KG1 (cell line): ENCODE measurements around the gene LSR.
"Not testable (repeated sequence)": the region's sequence is repeated elsewhere in the genome, so short reads cannot be mapped to it uniquely, and the experiment has no call there.

Experiments used
- DNase-seq: peaks from one replicate; lab custom pipeline; 2025; lab: John Stamatoyannopoulos, UW

LSR gene

DNA sequence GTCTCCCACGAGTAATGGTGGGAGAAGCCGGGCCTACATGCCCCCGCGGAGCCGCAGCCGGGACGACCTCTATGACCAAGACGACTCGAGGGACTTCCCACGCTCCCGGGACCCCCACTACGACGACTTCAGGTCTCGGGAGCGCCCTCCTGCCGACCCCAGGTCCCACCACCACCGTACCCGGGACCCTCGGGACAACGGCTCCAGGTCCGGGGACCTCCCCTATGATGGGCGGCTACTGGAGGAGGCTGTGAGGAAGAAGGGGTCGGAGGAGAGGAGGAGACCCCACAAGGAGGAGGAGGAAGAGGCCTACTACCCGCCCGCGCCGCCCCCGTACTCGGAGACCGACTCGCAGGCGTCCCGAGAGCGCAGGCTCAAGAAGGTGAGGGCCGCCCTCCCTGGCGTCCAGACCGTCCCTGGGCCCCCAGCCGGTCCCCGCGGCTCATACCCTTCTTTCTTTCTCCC, 18.6 kb downstream of the LSR start:
- no peak for DNase-seq

DNA sequence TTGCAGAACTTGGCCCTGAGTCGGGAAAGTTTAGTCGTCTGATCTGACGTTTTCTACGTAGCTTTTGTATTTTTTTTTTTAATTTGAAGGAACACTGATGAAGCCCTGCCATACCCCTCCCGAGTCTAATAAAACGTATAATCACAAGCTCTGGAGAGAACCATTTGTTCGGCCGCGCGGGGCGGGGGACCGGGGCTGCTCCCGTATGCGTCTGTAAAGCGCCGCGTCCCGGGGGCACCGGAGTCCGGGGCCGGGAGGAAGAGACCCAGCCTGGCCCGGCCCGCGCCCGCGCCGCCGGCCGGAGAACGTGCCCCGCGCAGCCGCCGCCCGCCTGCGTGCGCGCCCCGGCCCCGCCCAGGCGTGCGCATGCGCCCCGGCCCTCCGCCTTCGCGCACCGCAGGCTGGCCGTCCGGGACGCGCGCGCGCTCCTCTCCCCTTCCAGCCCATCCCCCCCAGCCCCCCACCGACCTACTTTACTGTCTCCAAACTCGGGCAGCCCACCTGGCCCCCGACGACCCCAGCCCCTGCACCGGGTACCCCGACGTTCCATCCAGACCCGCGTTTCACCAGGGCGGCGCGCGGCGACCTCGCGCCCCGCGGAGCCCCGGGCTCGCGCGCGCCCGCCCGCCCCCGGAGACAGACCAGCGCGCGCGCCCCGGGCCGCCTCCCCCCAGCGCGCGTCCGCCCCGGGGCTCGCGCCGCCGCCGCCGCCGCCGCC, 19.2 kb downstream of the LSR start:
- DNase-seq = peak; percentile 32

DNA sequence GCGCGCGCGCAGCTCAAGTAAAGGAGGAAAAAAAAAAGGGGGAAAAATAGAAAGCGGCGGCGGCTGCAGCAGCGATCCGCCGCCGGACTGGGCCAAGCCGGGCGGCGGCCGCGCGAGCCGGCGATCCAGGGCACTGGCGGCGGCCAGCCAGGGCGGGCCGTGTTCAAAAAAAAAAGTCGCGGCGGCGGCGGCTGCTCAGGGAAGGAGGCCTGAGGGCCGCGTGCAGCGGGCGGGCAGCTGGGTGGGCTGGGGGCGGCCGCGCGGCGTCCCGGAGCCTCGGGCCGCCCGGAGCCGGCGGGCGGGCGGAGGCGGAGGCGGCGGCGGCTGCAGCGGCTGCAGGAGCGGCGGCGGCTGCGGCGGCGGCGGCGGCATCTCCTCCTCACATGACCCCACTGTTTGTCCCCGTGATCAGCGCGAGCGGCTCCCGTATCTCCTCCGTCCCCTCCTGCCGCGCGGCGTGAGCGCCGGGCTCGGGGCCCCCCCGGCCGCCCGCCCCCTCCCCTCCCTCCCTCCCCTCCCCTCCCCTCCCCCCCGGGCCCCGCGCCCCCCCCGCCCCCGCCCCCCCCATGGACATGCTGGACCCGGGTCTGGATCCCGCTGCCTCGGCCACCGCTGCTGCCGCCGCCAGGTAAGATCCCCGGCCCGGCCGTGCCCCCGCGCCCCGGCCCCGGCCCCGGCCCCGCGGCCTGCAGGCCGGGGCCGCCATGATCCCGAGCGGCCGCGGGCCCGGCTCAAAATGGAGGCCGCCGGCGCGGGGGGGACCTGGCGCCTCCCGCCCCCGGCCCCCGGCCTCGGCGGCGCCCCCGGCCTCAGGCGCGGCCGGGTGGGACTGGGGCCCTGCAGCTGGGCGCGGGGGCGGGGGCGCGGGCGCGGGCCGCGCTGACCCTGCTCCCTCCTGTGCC, 20.0 kb downstream of the LSR start, which contains the start of gene USF2:
USF2 (plus strand) TSS at position 427 of the 902 bp plus-strand sequence; CDS start at position 567, 140 bp downstream.
- no peak for DNase-seq

DNA sequence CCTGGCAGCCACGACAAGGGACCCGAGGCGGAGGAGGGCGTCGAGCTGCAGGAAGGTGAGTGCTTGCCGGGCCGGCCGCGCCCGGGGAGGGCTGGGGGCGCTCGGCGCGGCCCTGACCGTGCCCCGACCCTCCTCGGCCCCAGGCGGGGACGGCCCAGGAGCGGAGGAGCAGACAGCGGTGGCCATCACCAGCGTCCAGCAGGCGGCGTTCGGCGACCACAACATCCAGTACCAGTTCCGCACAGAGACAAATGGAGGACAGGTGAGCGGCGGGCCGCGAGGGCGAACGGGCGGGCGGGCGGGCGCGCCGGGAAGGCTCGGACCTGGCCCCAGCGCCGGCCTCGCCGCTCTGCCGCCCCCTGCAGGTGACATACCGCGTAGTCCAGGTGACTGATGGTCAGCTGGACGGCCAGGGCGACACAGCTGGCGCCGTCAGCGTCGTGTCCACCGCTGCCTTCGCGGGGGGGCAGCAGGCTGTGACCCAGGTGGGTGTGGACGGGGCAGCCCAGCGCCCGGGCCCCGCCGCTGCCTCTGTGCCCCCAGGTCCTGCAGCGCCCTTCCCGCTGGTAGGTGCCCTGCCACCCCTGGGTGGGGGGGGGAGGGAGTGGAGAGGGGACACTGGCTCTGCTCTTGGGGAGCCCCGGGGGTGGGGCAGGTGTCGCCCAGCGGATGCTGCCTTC, 20.8 kb downstream of the LSR start:
- DNase-seq = peak; percentile 19

DNA sequence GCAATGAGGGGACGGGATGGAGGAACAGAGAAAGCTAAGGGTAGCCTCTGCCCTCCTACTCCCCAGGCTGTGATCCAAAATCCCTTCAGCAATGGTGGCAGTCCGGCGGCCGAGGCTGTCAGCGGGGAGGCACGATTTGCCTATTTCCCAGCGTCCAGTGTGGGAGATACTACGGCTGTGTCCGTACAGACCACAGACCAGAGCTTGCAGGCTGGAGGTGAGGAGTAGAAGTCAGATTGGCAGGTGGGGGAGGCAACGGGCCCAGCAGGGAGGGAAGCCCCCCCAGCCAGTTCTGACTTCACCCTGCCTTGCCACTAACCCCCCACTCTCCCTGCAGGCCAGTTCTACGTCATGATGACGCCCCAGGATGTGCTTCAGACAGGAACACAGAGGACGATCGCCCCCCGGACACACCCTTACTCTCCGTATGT, 21.6 kb downstream of the LSR start:
- no peak for DNase-seq

DNA sequence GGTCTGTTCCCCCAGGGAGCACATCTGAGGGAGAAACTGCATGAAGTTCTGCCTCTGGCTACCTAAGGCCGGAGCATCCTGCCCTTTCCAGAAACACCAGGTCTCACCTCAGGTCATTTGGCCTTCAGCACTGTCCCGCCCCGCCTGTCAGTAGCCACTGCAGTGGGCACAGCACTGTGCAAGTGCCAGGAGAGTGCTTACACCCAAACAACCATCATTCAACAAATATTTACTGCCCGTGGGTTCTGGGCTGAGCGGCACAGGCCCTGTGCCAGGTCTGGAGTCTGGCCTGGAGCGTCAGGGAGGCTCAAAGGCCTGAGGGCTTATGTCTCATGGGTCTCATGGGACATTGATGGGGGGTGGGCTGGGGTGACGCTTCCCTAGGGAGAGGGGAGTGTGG, 22.7 kb downstream of the LSR start:
- no peak for DNase-seq

DNA sequence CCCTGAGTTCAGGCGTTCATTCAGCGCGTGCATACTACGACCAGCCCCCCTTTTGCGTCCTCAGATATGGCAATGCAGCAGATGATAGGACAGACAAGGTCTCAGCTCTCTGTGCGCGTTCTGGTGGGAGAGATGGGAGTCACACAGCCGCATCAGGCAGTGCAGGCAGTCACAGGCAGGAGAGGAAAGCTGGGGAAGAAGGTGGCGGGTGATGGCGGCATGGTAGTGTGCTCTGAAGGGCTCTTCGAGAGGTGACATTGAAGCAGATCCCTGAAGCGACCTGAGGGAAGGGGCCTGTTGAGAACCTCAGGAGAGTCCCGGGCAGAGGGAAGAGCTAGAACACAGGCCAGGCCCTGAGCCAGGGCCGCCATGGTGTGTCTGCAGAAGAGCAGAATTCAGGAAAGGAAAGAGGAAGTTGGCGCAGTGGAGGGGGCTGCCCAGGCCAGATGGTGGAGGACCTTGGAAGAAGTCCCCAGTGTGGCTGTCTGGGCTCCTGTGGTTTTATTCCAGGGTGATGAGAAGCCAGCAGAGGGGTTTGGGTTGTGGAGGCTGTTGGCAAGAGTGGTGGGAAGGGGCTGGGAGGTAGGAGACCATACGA, 23.4 kb downstream of the LSR start:
- DNase-seq = no peak

DNA sequence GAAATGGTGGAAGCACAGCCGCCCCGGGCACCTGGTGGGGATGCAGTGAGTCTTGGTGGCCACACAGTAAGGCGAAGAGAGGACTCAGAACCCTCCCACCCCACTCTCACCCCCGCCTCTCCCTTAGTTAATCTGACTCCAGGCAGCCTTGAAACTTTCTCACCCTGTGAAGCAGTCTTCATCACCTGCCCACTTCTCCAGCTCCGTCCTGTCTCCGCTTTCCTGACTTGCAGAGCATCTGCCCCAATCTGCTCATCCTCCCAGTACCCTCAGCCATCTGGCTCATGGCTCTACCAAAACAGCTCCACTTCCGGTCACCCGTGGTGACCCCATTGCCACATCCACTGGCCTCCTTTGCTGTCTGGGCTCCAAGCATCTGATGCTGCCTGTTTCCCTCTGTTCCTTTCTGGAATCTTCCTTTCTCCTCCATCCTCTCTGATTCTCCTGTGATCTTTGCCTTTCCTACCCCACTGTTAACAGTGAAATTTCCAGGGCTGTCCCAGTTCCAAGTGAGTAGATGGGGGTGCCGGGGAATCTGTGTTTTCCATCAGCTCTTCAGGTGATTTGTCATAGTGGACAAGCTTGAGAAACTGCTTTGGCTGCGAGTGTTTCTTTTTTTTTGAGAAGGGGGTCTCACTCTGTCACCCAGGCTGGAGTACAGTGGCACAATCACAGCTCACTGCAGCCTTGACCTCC, 24.3 kb downstream of the LSR start:
- no peak for DNase-seq

DNA sequence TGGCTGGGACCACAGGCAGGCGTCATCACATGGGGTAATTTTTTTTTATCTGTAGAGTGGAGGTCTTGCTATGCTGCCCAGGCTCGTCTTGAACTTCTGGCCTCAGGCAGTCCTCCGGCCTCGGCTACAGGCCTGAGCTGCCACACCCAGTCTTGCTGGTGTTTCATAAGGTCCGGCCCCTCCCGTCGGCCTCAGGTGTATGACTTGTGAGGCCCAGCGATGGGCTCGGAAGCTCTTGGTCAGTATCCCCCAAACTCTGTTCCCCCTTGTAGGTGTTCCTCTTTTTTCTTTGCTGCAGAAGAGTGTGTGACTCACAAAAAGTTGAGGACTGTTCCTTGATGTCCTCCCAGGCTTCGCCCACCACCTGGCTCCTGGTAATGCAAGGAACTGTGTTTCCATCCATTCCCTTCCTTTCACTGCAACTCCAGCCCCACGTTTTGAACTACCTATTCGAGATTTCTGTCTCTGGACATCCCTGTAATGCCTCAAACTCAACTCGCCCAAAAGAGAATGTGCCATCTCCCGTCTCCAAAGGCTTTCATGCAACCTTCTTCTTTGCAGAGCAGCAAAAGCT, 25.0 kb downstream of the LSR start:
- no peak for DNase-seq

DNA sequence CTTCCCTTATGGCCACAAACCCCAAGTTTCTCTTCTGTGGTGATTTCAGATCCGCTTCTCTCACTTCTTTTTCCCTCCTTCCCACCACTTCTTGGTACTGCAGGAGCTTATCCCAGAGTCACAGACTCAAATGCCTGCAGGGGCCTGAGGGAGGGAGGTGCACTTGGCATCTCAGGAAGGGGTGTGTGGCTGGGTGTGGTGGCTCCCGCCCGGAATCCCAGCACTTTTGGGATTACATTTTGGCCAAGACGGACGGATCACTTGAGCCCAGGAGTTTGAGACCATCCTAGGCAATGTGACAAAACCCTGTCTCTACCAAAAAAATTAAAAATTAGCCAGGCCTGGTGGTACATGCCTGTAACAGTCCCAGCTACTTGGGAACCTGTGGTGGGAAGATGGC, 25.5 kb downstream of the LSR start:
- no peak for DNase-seq

DNA sequence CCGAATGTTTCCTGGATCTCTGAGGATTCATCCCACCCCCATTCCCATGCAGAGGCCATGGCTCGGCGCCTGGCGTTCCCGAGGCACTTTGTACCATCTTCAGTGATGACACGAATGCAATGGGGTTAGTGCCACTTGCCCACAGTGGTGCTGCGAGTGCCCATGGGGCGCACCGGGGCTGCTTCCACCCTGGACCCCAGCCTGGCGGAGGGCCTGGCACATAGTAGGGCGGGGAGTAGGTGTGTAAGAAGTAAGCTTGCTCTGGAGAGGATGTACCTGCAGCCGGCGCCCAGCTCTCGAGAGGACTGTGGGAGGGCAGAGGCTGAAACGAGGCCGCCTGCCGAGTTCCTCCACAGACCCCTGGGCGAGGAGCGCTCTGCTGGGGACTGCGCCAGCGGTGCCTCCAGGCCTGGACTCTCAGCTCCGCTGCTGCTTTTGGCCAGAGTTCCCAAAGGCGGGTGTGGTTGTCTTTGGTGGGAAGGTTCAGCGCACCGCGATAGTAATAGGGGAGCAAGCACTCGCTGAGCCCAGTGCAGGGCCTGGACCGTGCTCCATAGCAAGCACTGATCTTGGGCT, 28.0 kb downstream of the LSR start:
- DNase-seq = no peak

DNA sequence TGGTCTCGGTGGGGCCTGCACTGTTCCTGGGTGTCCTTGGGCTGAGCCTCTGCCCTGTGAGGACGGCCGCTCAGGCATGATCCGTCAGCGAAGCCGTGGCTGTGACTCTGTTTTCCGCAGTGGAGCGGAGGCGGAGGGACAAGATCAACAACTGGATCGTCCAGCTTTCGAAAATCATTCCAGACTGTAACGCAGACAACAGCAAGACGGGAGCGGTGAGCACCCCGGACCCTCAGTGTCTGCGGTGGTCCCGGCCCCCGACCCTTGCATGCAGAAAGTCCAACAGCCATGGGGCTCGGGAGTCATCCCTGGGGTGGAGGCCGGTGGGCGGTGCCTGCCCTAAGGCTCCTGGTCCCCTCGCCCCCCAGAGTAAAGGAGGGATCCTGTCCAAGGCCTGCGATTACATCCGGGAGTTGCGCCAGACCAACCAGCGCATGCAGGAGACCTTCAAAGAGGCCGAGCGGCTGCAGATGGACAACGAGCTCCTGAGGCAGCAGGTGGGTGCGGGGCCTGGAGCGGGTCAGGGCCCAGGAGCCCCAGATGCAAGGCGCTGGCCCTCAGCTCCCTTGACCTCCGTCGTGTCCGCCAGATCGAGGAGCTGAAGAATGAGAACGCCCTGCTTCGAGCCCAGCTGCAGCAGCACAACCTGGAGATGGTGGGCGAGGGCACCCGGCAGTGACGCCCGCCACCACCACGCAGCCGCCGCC, 29.9 kb downstream of the LSR start:
- DNase-seq = no peak

DNA sequence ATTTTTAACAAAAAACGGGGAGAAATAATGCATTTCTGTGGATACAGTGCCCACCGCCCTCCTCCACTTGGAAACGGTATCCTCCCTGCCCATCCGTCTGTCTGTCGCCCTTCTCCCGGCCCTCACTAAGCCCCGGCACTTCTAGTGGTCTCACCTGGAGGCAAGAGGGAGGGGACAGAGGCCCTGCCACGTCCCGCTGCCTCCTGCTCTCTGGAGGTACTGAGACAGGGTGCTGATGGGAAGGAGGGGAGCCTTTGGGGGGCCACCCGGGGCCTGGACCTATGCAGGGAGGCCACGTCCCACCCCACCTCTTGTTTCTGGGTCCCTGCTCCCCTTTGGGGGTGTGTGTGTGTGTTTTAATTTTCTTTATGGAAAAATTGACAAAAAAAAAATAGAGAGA, 30.6 kb downstream of the LSR start:
- DNase-seq = no peak

DNA sequence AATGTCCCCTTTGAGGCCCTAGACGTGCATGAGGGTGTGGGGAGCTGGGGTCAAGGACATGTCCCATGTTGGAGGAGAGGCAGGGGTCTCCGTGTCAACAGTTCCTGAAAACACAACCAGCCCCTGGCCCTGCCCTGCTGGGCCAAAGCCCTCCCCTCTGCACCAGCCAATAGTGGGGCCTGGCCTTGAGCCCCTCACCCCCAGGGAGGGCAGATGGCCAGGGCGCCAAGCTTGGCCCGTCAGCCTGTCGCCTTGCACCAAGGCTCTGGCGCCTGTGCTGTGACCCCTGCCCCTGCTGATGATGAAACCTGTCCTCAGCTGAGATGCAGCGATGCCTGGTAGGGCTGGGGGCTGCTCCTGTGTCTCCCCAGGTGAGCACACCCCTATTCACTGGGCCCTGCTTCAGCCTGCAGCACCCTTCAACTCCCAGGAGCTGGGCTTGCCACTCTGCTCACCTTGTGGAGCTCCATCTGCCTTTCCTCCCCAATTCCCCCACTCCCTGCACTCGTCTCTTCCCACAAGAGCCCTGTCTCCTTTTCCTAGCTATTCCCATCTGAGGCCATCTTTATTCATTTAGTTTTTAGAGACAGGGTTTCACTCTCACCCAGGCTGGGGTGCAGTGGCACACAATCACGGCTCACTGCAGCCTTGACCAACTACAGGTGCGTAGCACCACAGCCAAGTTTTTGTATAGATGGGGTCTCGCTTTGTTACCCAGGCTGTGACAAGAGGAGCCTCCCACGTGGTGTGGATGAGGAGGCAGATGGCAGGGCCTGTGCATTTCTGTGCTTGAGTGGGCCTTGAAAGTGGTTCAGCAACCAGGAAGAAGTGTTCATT, 31.4 kb downstream of the LSR start:
- no peak for DNase-seq

DNA sequence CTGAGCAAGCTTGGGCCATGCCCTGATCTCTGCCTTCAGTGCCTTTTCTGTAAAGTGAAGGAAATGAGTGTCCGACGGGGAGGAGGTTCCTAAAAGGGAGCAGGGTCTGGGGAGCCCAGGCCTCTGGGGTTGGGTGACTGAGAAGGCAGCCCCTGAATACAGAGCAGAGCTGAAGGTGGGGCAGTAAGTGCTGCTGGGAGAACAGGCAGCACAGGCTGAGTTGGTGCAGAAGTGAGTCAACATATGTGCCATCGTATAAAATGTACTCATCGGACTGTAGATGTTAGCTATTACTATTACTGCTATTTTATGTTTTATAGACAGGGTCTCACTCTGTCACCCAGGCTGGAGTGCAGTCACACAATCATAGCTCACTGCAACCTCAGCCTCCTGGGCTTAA, 32.5 kb downstream of the LSR start:
- DNase-seq = no peak

DNA sequence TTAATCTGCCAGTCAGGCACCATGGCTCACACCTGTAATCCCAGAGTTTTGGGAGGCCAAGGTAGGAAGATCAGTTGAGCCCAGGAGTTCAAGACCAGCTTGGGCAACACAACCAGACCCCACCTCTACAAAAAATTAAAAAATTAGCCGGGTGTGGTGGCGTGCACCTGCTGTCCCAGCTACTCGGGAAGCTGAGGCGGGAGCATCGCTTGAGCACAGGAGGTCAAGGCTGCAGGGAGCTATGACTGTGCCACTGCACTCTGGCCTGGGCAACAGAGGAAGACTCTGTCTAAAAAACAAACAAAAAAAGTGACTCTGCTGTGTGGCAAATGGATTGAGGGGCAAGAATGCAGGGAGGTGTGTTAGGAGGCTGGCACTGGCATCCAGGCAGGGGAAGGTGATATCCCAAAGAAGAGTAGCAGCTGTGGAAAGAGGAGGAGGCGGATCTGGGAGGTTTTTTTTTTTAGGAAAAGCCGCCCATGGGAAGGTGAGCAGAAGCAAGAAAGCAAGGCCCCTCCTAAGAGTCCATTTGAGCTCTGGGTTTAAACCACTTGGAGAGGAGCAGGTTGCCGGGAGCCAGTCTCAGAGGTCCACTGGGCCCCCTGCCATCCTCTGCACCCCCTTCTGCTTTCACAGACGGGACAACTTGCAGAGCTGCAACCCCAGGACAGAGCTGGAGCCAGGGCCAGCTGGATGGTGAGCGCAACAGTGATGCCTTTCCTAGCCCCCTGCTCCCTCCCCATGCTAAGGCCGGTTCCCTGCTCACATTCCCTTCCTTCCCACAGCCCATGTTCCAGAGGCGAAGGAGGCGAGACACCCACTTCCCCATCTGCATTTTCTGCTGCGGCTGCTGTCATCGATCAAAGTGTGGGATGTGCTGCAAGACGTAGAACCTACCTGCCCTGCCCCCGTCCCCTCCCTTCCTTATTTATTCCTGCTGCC, 35.6 kb downstream of the LSR start:
- no peak for DNase-seq

DNA sequence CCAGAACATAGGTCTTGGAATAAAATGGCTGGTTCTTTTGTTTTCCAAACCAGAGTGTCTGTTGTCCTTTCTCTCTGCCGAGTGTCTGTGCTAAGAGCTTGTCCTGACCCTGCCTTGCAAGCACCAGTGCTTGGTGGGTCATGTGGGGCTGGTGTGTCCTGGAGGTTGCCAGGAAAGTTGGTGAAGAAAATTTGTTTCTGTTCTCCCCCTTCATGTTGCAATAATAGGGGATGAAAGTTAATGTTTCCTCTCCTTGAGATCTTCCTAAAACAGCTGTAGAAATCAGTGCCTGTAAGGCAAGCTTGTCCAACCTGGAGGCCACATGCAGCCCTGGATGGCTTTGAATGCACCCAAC, 36.3 kb downstream of the LSR start:
- no peak for DNase-seq

DNA sequence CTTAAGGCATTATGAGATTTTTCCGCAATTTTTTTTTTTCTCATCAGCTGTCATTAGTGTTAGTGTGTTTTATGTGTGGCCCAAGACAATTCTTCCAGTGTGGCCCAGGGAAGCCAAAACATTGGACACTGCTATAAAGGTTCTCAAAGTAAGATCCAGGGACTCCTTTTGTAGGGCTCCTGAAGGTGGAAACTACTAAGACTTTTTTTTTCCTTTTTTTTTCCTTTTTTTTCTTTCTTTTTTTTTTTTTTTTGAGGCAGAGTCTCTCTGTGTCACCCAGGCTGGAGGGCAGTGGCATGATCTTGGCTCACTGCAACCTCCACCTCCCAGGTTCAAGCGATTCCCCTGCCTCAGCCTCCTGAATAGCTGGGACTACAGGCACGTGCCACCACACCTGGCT, 36.7 kb downstream of the LSR start:
- not testable (repeated sequence) for DNase-seq
